GM08714 (cell line): ENCODE results near the gene TTC33.
"Not testable (repeated sequence)": the region's sequence is repeated elsewhere in the genome, so short reads cannot be mapped to it uniquely, and the experiment has no call there.

Experiments
- H3K4me3 ChIP-seq: fragments of 200-500 bp; sonication (Bioruptor generic); 2 replicates; pipeline ENCODE4 v1.5.1; 2014; ENCODE audit warnings: mild to moderate bottlenecking, low read length, inconsistent platforms
- ZNF274 ChIP-seq: IDR thresholded peaks from 2 replicates; pipeline ENCODE4 v1.6.1; 2012; ENCODE audit warnings: mild to moderate bottlenecking, low read depth, low read length

The TTC33 gene

DNA sequence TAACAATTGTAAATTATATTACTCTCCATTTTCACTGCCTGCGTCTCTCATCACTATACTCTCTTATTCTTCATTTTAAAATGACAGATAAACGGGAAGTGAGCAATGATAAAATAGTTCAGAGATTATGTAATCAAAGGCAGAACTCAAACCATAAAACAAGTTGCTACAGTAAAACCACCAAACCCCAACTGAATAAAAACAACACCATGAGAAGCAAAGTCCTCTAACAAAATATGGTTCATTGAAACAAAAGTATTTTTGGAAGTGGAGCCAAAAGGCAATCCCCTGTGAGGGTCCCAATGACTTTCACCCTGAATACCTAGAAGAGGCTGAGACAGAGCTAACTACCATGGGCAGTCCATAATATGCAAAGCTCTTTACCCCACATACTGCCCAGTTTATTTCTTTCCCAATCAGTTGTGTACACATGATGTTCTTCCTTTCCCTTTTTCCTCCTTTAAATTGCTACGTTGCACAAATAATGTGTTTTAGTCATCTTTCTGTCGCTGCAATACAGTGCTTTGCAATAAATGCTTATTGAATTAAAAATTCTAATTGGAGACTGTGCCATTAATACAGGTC lies 140.1 kb downstream of the TTC33 start:
- no peak overlapping the region for H3K4me3 ChIP-seq
- no peak for TF ChIP-seq ZNF274

DNA sequence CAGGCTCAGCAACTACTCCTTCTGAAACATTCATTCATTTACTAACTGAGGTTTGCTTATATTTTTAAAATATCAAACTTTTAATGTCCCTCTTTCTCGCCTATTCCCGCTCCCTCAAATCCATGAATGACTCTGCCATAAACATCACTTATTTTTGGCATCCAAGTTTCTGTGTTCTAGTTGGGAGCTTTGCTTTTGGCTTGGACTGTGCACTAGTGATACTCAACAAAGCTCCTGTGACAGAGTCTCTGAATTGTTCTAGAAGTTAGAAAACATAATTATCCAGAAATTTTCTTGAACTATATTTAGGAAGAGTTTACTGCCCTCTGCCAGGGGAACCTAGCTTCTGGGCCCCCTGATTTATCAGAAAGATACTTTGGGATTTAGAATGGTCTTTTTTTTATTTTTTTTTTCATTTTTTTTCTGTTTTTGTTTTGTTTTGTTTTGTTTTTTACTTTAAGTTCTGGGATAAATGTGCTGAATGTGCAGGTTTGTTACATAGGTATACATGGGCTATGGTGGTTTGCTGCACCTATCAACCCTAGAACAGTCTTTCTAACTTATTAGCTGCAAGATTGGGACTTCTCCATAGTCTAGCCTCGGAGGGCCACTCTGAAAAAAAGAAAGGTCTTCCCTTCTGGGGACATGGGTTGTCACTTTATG lies 140.7 kb downstream of the TTC33 start:
- H3K4me3 ChIP-seq: no peak overlapping the region
- no peak for TF ChIP-seq ZNF274

DNA sequence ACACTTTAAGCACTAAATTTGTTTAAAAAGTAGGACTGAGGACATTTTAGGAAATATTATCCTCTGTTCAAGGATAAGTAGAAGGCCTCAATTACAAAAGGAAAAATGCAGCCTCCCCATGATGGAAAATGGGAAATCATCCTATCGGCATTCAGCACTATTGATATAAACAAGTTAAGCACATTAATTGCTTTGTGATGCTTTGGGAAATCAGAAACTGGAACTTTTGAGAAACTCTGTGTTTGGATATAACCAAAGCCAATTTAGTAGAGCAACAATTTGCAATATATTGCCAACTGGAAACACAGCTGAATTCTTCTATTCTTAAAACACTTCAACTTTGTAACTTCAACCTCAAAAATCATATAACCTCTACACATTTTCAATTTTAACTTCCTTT lies 141.3 kb downstream of the TTC33 start:
- no peak for TF ChIP-seq ZNF274
- H3K4me3 ChIP-seq: no peak overlapping the region

DNA sequence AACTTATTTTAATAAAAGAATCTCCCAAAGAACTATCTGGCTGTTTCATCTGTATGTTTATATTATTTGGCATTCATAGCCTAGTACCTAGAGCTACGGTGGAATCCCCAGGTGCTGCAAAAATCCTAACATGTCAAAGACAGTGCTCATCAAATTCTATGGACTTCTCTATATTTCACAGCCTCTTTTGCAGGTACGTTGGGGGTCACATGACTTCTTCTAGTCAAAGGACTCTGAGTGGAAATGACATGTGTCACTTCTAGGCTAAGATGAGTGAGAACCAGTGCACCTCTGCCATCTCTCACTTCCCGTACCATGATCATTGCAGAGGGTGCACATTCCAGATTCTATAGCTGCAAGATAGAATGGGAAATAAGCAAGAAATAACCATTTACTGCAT lies 148.6 kb downstream of the TTC33 start:
- TF ChIP-seq ZNF274: no peak
- no peak overlapping the region for H3K4me3 ChIP-seq

DNA sequence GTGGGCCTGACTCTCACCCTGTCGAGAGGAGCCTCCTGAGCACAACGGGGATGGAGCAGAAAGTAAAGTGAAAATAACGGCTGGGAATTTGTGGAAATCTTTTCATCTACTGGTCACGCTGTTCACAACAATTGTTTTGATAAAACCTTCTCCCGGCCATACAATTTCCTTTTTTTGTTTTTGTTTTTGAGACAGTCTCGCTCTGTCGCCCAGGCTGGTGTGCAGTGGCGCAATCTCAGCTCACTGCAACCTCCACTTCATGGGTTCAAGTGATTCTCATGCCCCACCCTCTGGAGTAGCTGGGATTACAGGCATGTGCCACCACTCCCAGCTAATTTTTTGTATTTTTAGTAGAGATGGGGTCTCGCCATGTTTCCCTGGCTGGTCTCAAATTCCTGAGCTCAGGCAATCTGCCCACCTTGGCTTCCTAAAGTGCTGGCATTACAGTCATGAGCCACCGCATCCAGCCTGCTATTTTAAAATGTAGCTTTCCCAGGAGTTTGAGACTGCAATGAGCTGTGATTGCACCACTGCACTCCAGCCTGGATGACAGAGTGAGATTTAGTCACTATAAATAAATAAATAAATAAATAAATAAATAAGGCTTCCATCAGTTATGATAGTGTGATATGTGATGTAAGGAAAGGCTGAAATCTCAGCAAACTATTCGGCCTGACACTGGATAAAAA lies 149.5 kb downstream of the TTC33 start:
- no peak overlapping the region for H3K4me3 ChIP-seq
- TF ChIP-seq ZNF274: no peak

DNA sequence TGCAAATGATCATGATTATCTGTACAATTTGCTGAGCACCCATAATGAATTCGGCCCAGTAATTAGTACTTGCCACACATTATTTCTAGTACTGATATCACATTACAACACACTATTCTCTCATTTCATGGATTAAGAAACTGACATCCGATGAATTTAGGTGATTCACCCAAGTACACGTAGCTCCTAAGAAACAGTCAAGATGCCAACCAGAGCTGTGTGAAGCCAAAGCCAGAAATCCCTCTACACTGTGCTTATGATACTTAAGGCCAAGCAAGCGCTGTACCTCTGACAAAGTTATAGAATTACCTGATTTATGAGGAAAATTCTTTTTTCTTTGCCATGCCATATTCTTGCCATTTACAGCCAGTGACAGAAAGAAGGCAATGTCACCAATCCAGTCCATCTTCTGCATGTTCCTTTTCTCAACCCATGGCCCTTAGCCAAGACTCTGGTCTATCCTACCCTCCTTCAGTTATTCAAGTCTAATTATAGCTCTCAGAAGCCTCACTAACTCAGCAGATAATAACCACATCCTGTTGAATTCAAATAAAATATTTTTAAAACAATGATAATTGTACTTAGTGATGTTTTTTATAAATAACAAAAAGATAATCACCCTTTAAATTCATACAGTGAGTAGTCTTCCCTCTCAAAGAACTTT lies 150.3 kb downstream of the TTC33 start:
- H3K4me3 ChIP-seq: no peak overlapping the region
- no peak for TF ChIP-seq ZNF274

DNA sequence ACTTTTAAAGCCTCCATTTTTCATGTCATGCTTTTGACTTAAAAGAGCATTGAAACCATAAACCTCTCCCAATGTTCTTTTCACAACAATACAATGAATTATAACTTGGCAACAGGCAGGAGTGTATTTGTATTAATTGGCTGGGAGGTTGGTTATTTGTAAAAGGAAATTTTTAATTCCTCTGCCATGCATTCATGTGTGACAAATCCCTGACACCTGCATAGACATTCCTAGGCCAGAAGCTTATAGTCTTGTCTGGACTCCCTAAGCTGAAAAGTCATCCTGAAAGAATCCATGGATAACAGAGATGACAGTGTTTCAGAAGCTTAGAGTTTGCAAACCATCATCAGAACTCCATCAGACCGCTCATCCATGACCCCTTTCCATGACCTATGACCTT lies 152.4 kb downstream of the TTC33 start:
- no peak overlapping the region for H3K4me3 ChIP-seq
- TF ChIP-seq ZNF274: no peak

DNA sequence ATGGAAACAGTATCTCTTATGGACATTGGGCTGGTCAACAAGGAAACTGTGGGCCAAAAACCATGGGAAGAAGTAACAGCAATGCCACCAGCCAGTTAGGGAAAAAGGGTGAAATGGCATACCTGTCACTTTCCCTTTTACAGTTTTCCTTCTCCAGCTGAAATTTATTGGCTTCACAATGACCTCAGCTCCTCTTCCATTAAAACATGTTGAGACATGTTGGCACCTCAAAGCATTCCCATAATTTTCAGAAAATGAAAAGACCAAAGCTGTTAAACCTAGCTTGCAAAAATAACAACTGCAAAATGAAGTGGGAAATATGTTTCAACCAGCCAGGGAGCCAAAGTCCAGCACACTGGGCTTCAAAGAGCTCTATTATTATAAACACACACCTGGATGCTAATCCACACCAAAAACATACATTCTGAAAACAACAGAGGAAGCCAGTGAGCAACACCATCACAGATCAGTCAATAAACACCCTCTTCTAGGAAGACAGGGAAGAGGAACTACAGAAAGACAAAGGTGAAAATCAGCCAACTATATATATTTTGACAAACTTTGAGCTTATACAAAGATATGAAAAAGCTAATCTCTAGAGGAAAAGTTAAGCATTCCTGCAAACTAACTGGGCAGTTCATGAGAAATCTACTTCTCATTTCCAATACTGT lies 154.4 kb downstream of the TTC33 start:
- TF ChIP-seq ZNF274: no peak
- no peak overlapping the region for H3K4me3 ChIP-seq

DNA sequence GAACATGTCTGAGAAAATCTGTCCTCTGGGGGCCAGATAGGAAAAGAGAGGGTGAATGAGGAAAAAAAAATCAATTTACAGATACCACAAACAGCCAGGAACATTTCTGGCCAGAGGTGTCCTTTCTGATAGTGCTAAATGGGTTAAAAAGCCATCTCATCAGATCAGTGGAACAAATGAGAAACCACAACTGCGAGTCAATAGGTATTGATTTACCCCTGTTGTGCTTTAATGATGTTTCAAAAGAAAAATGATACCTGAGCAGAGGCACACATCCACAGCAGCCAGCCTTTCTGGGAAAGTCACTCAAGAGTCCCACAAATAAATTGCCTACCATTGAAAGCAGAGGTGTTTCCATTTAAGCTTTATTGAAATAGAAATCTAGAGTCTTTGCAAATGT lies 155.4 kb downstream of the TTC33 start:
- no peak overlapping the region for H3K4me3 ChIP-seq

DNA sequence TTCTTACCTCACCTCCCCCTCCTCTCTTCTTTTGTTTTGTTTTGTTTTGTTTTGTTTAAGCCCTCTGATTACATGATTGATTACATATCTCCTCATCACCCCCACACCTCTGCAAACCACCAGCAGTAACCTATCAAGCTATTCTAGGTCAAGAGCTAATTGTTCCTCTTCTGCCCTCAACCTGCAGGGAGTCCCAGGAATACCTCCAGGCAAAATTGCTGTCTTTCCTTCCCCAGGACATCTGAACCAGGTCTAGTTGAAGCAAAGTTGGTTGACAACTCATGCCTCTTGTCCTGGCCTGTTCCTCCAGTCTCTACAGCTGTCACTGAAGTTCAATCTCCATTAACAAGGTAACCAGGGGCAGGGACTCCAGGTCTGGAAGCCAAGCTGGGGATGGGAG lies 156.1 kb downstream of the TTC33 start:
- H3K4me3 ChIP-seq: no peak overlapping the region
- TF ChIP-seq ZNF274: no peak

More for the DNA sequence above, 155.4 kb downstream of the TTC33 start:
- TF ChIP-seq ZNF274: no peak

DNA sequence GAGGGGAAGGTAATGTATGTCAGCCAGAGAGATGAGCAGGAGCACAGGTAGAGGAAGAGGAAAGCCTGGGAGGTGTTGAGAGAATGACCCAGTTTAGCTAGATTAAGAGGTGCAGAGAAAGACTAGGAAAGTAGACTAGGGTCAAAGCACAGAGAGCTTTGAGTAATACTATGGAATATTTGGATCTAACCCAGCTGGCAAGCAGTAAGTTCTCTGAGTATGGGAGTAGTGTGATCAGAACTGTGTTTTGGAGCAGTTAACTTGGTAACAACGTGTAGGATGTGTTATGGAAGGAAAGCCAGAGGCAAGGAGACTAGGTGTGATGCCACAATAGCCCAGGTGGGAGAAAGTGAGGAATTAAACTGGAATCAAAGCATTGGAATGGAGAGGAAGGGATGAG lies 160.9 kb downstream of the TTC33 start:
- H3K4me3 ChIP-seq: no peak overlapping the region
- no peak for TF ChIP-seq ZNF274

DNA sequence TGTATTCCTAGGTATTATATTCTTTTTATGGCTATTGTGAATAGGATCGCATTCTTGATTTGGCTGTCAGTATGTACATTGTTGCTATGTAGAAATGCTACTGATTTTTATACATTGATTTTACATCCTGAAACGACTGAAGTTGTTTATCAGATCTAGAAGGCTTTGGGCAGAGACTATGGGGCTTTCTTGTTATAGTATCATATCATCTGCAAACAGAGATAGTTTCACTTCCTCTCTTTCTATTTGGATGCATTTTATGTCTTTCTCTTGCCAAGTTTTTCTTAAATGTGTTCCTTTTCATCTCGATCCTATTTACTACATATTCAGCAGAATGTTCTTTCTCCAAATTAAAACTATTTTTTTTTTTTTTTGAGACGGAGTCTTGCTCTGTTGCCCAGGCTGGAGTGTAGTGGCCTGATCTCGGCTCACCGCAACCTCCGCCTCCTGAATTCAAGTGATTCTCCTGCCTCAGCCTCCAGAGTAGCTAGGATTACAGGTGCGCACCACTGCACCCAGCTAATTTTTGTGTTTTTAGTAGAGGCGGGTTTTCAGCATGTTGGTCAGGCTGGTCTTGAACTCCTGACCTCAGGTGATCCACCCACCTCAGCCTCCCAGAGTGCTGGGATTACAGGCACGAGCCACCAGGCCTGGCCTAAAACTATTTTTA lies 163.9 kb downstream of the TTC33 start:
- H3K4me3 ChIP-seq: not testable (repeated sequence)

DNA sequence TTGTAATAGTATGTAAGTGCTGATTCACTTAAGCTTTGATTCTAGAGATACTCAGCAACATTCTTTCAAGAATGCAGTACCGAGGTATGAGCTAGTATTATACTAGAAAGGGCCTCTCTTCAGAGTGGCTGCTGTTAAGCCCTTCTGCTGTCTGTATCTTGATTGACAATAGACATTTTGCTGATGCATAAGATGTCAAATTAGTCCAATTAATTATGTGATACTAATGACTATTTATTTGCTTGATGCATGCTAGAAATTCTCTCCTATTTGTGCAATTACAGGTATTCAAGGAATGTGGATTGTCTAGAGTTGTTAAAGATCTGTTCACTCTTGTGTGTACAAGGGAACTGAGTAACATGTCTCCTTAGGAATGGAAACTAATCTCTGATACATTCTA lies 168.4 kb downstream of the TTC33 start:
- TF ChIP-seq ZNF274: no peak
- H3K4me3 ChIP-seq: no peak overlapping the region
